ENCODE measurements around the gene SIK3. TPM values are rescaled to one million over a fixed set of nuclear protein-coding genes. Genes with fewer than 3 reads are reported as not detected.

SIK3 gene
- total RNA-seq, 4 donors from 2014 or later = 14.1 to 77.0 (median 40.7) TPM

DNA sequence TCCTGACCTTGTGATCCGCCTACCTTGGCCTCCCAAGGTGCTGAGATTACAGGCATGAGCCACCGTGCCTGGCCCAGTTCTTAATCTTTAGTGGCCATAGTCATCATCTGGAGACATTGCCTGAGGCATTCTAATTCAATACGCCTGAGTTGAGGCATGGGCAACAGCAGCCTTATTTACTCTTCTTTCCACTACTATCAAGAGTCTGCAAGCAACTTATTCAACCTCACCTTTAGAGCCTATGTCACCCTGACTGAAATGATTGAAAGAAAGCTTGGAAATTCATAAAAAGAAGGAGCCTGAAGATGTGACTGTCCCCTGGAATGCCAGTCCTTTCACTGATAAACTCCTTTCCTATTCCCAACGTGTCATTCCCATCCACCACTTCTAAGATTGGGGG lies 30.1 kb upstream of the SIK3 start:
- no peak for TF ChIP-seq POLR2A (IDR thresholded peaks at IDR 0.05)
- TF ChIP-seq, protein P1, sequence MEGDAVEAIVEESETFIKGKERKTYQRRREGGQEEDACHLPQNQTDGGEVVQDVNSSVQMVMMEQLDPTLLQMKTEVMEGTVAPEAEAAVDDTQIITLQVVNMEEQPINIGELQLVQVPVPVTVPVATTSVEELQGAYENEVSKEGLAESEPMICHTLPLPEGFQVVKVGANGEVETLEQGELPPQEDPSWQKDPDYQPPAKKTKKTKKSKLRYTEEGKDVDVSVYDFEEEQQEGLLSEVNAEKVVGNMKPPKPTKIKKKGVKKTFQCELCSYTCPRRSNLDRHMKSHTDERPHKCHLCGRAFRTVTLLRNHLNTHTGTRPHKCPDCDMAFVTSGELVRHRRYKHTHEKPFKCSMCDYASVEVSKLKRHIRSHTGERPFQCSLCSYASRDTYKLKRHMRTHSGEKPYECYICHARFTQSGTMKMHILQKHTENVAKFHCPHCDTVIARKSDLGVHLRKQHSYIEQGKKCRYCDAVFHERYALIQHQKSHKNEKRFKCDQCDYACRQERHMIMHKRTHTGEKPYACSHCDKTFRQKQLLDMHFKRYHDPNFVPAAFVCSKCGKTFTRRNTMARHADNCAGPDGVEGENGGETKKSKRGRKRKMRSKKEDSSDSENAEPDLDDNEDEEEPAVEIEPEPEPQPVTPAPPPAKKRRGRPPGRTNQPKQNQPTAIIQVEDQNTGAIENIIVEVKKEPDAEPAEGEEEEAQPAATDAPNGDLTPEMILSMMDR (IDR thresholded peaks at IDR 0.05) = no peak

DNA sequence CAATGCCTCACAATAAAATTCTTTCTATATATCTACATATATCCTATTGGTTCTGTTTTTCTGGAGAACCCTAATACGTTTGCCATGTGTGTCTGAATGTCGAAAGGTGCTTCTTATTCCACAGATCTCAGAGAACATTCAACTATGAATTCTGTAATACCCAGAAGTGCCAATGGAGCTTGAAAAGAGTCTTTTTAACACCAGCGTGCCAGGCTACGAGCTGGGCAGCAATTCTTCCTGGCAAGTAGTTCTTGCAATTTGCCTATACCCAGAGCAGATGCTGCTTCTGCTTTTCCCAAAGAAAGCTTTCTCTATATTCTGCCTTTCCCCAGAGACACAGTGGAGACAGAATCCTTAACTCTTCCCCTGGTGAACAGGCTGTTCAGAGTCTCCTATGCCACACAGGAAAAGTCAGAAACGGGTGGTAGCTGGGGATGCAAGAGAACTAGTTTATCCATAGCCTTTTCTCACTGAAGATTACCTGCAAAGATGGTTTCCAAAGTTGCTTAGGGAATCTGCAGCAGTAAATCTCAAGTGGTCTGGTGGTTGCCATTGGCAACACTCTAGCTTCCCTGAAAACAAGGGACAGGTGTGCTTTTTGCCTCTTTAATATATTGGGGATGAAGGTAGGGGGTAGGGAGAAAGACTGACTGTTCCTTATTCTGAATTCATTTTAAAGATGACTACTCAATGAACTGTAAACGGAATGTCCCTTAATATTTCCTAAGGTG lies 29.1 kb upstream of the SIK3 start:
- intact Hi-C loops (cut with DNase I; ENCODE audit: low total_unique reads) = no loop called here
- TF ChIP-seq, protein P1 (IDR thresholded peaks at IDR 0.05) = no peak
- no peak for TF ChIP-seq POLR2A (IDR thresholded peaks at IDR 0.05)
- Histone ChIP-seq H3K4me1 (no peaks in the 10 kb centered on the region), H3K4me3 (no peak overlapping the region), H3K9me3 (no peaks in the 10 kb centered on the region), H3K36me3 (no peaks in the 10 kb centered on the region), H3K27me3 (no peaks in the 10 kb centered on the region), H3K27ac (no peak overlapping the region)
- no peak for DNase-seq

More for the DNA sequence above, 30.1 kb upstream of the SIK3 start:
- DNase-seq = no peak
- H3K27me3 ChIP-seq = no peaks in the 10 kb centered on the region
- H3K4me3 ChIP-seq = no peak overlapping the region
- intact Hi-C loops (cut with DNase I; ENCODE audit: low total_unique reads) = no loop called here
- no peaks in the 10 kb centered on the region for H3K9me3 ChIP-seq
- no peaks in the 10 kb centered on the region for H3K36me3 ChIP-seq
- H3K27ac ChIP-seq = no peak overlapping the region
- H3K4me1 ChIP-seq = no peaks in the 10 kb centered on the region

DNA sequence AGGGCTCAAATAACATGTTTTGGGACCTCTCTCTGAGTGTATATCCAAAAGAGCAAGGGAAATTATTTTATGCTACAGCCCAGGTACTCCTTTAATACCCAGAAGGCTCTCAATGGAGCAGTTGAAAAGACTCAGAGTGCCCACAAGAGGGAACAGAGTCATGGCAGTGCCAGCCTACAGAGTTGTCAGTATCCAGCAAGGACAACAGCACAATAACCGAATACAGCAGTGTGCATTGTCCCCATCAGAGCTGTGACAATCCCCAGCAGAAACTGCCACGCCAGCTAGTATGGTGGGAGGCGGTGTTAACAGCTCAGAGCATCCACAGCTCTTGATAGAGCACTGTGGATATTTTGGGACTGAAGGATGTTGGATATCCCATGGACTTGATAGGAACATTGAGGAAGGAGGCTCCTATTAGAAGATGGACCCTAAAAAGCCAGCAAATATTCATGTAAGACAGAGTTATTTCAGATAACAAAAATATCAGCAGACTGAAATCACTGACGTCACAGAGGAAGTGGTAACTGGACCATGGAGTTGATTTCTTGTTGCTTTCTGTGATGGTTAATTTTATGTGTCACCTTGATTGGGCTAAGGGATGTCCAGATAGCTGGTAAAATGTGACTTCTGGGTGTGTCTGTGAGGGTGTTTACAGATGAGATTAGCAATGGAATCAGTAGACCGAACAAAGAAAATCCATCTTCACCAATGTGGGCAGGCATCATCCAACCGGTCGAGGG lies 28.2 kb upstream of the SIK3 start:
- intact Hi-C loops (cut with DNase I; ENCODE audit: low total_unique reads) = no loop called here

DNA sequence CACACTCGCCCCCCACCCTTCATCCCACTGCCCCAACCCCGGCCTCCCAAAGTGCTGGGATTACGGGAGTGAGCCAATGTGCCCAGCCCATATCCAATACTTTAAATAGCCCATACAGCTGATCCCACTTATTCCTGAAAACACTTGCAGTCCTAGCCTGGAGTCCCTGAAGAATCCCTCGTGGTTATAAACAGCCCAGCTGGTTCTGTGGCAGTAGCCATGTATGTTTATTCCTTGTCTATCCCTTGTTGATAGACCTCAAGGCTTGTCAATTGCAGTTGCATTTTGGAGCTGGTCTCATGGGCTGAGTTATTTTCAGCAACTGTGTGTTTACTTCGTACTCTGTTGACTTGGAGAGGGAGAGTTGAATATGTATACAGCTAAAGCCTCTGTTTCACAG lies 24.3 kb upstream of the SIK3 start:
- no peak overlapping the region for H3K27ac ChIP-seq
- H3K9me3 ChIP-seq = no peaks in the 10 kb centered on the region

More for the DNA sequence above, 28.2 kb upstream of the SIK3 start:
- Histone ChIP-seq H3K4me1 (no peaks in the 10 kb centered on the region), H3K4me3 (no peak overlapping the region), H3K27me3 (no peaks in the 10 kb centered on the region), H3K9me3 (no peaks in the 10 kb centered on the region), H3K36me3 (no peaks in the 10 kb centered on the region), H3K27ac (no peak overlapping the region)
- DNase-seq = no peak
- no peak for TF ChIP-seq POLR2A (IDR thresholded peaks at IDR 0.05)
- TF ChIP-seq, protein P1 (IDR thresholded peaks at IDR 0.05) = no peak

More for the DNA sequence above, 24.3 kb upstream of the SIK3 start:
- TF ChIP-seq POLR2A (IDR thresholded peaks at IDR 0.05) = no peak
- TF ChIP-seq, protein P1 (IDR thresholded peaks at IDR 0.05) = no peak
- no peaks in the 10 kb centered on the region for H3K27me3 ChIP-seq
- intact Hi-C loops (cut with DNase I; ENCODE audit: low total_unique reads) = no loop called here
- no peak overlapping the region for H3K4me3 ChIP-seq
- H3K36me3 ChIP-seq = no peaks in the 10 kb centered on the region
- no peak for DNase-seq
- H3K4me1 ChIP-seq = no peaks in the 10 kb centered on the region
